RWPE1 (cell line): Measurements from ENCODE around the gene SOD3.

ENCODE experiments used
- CTCF ChIA-PET: fragments of 350-600 bp; sonication (Branson Sonifier 250); formaldehyde crosslinking; extraction: SDS; loops from one replicate; lab custom pipeline; 2021; lab: Yijun Ruan, JAX
- POLR2A ChIA-PET: fragments of 400-600 bp; formaldehyde crosslinking; extraction: SDS; loops from one replicate; lab custom pipeline; 2020; ENCODE audit warnings: antibody characterized with exemption; ENCODE audit not compliant: low non-redundant PET; lab: Yijun Ruan, JAX
- DNase-seq: peaks from one replicate; pipeline ENCODE4 v3.0.0; 2012; ENCODE audit warnings: low spot score
- H3K27ac ChIP-seq: fragments of 450-650 bp; 2 replicates; pipeline ENCODE4 v1.5.1; 2017
- CTCF ChIP-seq: fragments of 450-650 bp; conservative IDR thresholded peaks from 2 replicates; pipeline ENCODE4 v1.5.1; 2017; ENCODE audit warnings: low read depth, mild to moderate bottlenecking

SOD3 gene

DNA sequence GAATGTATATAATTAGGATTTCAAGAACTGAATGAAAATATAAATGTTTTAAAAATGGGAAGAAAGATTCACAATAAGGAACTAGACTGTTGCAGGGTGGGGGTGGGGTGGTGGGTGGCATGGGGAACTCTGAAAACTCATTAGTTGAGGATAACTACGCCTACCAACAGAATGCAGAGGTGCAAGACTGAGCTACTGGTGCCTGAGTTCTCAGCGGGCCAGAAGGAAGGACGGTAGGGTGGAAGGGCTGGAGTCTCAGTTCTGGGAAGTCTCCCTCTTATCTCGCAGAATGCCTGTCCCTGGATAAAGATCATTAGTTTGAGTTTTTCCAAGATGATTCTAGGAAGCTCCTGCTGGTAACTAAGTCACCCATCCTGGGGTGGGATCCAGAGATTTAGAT lies 1.3 kb upstream of the SOD3 start:
- no peak overlapping the region for H3K27ac ChIP-seq
- TF ChIP-seq CTCF, result no peak
- no peak for DNase-seq
- CTCF ChIA-PET, result interaction anchor here (0.7 to 1.5 kb wide), 2 partner anchors 9 to 16 kb away, joined by 4 to 6 read pairs; no protein-coding TSS in a partner anchor
- POLR2A ChIA-PET, result no interaction called here

GRCh38 chr4:24794480-24794879 lies 893 bp upstream of the SOD3 start:
- ChIA-PET CTCF (interaction anchor here (1.5 kb wide), 1 partner anchor 8 kb away, joined by 6 read pairs; no protein-coding TSS in a partner anchor), POLR2A (no interaction called here)
- H3K27ac ChIP-seq, result no peak overlapping the region
- TF ChIP-seq CTCF, result no peak
- DNase-seq, result no peak

DNA sequence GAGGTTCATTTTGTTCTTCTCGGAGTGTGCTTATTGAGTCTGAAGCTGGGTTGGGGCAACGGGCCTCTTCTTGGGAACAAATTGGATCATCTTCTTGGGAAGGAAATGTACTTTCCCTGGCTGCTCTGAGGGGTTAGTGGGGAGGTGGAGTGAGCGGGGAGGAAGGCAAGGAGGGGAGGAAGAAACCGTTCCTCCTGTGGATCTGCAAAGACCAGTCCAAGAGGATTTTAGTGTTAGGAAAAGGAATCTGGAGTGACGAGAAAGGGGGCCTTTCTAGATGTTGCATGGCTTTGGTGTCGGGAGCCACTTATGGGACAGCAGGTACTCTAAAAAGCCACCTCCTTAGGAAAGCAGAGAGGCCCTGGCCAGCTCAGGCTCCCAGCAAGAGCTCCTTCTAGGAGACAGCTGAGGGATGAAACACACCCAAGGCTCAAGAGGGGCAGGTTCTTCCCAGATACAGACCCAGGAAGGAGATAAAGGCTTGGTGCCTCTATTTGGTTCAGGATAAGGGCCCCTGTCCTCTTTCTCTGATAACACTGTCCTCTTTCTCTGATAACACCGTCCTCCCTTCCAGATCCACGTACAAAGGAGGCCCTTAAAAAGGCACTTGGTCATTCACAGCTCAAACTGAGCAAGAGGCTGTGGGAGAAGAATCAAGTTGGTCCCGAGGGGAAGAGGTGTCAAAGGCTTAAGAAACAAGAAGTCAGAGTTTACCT lies 451 bp downstream of the SOD3 start:
- TF ChIP-seq CTCF, result no peak
- ChIA-PET CTCF (interaction anchor here (0.6 kb wide), 1 partner anchor 241 kb away, joined by 3 read pairs; no protein-coding TSS in a partner anchor), POLR2A (interaction anchor here (0.6 kb wide), 1 partner anchor 188 kb away, joined by 7 read pairs; no protein-coding TSS in a partner anchor)
- H3K27ac ChIP-seq, result no peak overlapping the region
- DNase-seq, result no peak

DNA sequence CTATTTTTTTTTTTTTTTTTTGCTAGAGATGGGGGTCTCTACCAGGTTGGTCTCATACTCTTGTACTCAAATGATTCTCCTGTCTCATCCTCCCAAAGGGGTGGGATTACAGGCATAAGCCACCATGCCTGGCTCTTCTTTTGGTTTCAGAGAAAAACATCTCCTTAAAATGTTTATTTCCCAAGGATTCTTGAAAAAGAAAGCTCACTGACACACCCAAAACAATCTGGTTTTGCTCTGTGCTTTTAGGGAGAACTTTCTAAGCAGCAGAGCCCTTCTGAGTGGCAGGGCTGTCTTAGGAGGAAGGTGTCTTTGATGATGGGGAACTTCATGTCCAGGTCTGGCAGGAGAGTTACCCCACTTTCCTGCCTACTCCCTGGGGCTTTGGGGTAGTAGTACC lies 1.2 kb downstream of the SOD3 start:
- ChIA-PET CTCF (interaction anchor here (0.7 kb wide), 1 partner anchor 397 kb away, joined by 3 read pairs; no protein-coding TSS in a partner anchor), POLR2A (interaction anchor here (0.6 kb wide), 1 partner anchor 188 kb away, joined by 7 read pairs; no protein-coding TSS in a partner anchor)
- DNase-seq, result no peak
- TF ChIP-seq CTCF, result no peak
- H3K27ac ChIP-seq, result no peak overlapping the region

GRCh38 chr4:24798036-24798610 lies 2.8 kb downstream of the SOD3 start:
- no peak for TF ChIP-seq CTCF
- DNase-seq, result no peak
- H3K27ac ChIP-seq, result no peak overlapping the region
- ChIA-PET CTCF (interaction anchor here (0.6 kb wide), 1 partner anchor 1328 kb away, joined by 3 read pairs; no protein-coding TSS in a partner anchor), POLR2A (no interaction called here)

- no peak for TF ChIP-seq CTCF
- ChIA-PET POLR2A (no interaction called here), CTCF (no interaction called here)
- no peak for DNase-seq
- no peak overlapping the region for H3K27ac ChIP-seq
Observed at GRCh38 chr4:24799196-24799543, 3.8 kb downstream of the SOD3 start.
